GM19452 (cell line): Measurements from ENCODE around the gene CBLB.
"Not testable (repeated sequence)": the region's sequence is repeated elsewhere in the genome, so short reads cannot be mapped to it uniquely, and the experiment has no call there.

Source experiments
- ATAC-seq: cut with Tn5 transposase; IDR thresholded peaks from one replicate; pipeline ENCODE4 v1.9.1; 2021; ENCODE audit not compliant: unreplicated experiment

The CBLB gene

GRCh38 chr3:105763659-105764036 lies 105.2 kb downstream of the CBLB start:
- no peak for ATAC-seq

- no peak for ATAC-seq
Measured at GRCh38 chr3:105762749-105763658, 105.8 kb downstream of the CBLB start.

GRCh38 chr3:105762214-105762613 lies 106.6 kb downstream of the CBLB start:
- ATAC-seq, result not testable (repeated sequence)

GRCh38 chr3:105759442-105760078 lies 109.3 kb downstream of the CBLB start:
- no peak for ATAC-seq

GRCh38 chr3:105758451-105758850 lies 110.4 kb downstream of the CBLB start:
- no peak for ATAC-seq

- no peak for ATAC-seq
Measured at GRCh38 chr3:105755121-105755886, 113.5 kb downstream of the CBLB start.

GRCh38 chr3:105752791-105753415 lies 115.9 kb downstream of the CBLB start:
- no peak for ATAC-seq

GRCh38 chr3:105747696-105748095 lies 121.1 kb downstream of the CBLB start:
- ATAC-seq, result no peak

GRCh38 chr3:105747060-105747541 lies 121.7 kb downstream of the CBLB start:
- ATAC-seq, result no peak

GRCh38 chr3:105746231-105746996 lies 122.4 kb downstream of the CBLB start:
- ATAC-seq, result peak; percentile 88

- ATAC-seq, result no peak
Measured at GRCh38 chr3:105745046-105745445, 123.8 kb downstream of the CBLB start.

GRCh38 chr3:105744202-105744601 lies 124.6 kb downstream of the CBLB start:
- ATAC-seq, result no peak

GRCh38 chr3:105733356-105733755 lies 135.5 kb downstream of the CBLB start:
- ATAC-seq, result no peak

GRCh38 chr3:105731686-105732085 lies 137.1 kb downstream of the CBLB start:
- no peak for ATAC-seq

GRCh38 chr3:105730801-105731354 lies 137.9 kb downstream of the CBLB start:
- ATAC-seq, result no peak

GRCh38 chr3:105729667-105730066 lies 139.1 kb downstream of the CBLB start:
- no peak for ATAC-seq

GRCh38 chr3:105728771-105729312 lies 140.0 kb downstream of the CBLB start:
- ATAC-seq, result no peak

- not testable (repeated sequence) for ATAC-seq
Measured at GRCh38 chr3:105727036-105727435, 141.8 kb downstream of the CBLB start.

- peak; percentile 100 for ATAC-seq
Measured at GRCh38 chr3:105722943-105723556, 145.8 kb downstream of the CBLB start.
